Left renal cortex interstitium (tissue), 4 donors: ENCODE results near the gene LAMB4. TPM values are rescaled to one million over a fixed set of nuclear protein-coding genes. Genes with fewer than 3 reads are reported as not detected.

ENCODE experiments used
- DNase-seq, 4 donors: peaks; one replicate each; pipeline ENCODE4 v3.0.0-alpha.2; 2013; ENCODE audit warnings: low read depth in 4 of 4, low spot score in 2 of 4, missing footprints in 1 of 4
- polyA plus RNA-seq, 4 donors: library from polyadenylated mRNA; unstranded; fragments of 120-200 nt; gene quantifications; one replicate each; pipeline ENCODE4 v1.2.1, GENCODE V29; 2013; ENCODE audit not compliant: insufficient read length in 4 of 4

Gene LAMB4
- polyA plus RNA-seq, 4 donors: 3.1 to 4.9 (median 4.2) TPM

DNA sequence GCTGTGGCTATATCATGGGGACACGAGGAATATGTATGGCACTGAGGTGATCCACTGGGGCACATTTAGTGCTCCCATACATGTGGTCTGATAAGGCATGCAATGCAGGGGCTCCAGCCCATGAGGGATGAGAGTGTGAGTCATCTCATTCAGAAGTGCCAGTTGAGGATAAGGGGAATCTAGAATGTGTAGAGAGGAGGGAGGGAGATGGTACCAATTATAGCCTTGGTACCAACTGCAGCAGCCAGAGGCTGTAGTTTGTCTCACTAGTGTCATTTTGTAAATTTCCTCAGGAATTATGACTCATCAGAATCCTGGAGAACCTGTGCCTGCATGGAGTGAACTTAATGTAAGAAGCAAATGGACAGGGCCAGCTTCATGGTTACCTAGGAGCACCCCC is 46.2 kb downstream of the LAMB4 start:
- no peak for DNase-seq

DNA sequence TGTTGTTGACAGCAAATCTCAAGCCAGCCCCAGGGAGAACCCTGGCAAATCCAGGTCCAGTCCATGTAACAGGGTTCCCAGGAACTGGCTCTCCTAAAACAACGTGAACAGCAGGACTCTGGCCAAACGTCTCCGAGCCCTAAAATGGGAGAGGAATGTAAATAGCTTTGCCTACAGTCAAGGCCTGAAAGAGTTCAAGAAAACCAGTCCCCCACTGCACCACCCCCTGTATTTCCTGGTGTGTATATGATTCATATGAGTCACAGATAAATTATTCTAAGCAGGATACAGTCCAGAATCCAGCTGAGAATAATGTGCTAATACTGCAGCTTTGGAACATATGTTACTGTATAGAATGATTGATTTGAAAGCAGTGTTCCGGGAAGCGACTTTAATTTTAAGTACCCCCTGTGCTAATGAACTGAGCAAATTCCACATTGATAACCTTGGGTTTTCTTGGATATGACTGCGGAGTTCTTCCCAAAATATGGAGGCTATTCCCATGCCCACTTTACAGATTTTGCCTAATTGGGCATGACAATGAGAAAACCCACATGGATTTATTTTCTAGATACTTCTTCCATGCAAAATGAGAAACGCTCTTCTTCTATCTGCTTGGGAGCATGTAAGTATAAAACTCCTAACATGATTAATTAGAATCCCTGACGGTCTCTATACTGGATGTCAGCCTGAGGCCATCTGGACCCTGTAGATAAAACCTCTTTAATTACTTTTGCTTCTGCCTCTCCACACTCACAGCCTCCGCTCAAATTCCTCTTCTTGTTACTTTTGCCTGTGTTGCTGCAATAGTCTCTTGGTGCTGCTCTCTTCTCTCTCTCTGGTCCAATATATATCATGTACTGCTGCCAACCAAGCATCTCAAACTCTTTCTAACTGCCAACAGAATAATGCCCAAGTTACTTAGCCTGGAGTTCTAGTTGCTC is 50.2 kb downstream of the LAMB4 start:
- DNase-seq: no peak

DNA sequence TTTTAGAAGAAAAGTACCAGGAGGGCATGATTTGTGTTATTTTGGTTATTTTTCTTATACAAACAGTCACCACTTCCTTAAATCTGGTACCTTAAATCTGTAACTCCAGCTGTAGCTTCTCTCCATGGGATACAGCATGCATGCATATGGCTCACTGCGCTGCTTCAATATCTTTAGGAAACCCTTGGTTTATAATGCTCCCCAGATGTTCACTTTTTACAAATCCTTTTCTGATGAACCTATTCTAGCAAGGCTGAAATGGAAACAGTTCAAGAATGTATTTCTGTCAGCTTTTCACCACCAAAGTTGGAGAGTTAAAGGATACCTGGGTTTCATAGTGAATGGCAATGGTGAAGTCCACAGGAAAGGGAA is 50.9 kb downstream of the LAMB4 start:
- no peak for DNase-seq

GRCh38 chr7:108078691-108079090 is 51.5 kb downstream of the LAMB4 start:
- DNase-seq: no peak

GRCh38 chr7:108078211-108078673 is 51.9 kb downstream of the LAMB4 start:
- DNase-seq: no peak

GRCh38 chr7:108077709-108078108 is 52.5 kb downstream of the LAMB4 start:
- DNase-seq: no peak

DNA sequence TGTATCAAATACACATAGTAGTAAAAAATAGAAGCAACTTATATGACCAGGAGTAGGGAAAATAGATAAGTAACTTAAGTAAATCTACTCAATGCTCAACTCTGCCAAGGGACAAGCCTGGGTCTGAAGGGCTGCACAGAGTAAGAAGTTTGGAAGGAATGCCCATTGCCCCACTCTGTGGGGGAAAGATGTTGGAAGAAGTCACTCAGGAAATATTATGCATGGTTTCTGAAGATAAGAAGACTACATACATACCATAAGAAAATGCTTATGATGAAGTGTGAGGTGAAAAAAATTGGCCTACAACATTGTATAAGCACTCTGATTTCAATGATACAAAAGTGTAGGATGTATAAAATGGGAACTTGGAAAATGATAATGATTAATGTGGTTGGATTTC is 54.0 kb downstream of the LAMB4 start:
- DNase-seq: no peak

- DNase-seq: no peak
Observed at GRCh38 chr7:108073305-108074070, 56.7 kb downstream of the LAMB4 start.

GRCh38 chr7:108072739-108073138 is 57.4 kb downstream of the LAMB4 start:
- no peak for DNase-seq

DNA sequence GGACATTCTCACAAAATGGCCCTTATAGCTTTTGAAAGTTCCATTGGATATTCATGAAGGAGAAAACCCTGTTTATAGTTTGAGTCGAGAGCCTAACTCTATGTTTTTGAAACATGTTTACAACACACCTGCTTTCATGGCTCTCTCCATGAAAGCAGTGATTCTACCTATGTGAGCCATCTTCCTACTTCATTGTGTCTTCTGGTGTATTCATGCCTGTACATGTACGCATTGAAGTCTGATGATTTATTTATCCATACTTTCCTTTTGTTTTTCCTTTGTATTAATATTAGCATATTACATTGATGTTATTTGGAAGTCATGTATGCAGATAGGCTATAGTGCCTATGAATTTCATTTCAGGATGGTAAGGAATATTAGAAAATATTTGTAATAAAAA is 58.0 kb downstream of the LAMB4 start:
- no peak for DNase-seq

DNA sequence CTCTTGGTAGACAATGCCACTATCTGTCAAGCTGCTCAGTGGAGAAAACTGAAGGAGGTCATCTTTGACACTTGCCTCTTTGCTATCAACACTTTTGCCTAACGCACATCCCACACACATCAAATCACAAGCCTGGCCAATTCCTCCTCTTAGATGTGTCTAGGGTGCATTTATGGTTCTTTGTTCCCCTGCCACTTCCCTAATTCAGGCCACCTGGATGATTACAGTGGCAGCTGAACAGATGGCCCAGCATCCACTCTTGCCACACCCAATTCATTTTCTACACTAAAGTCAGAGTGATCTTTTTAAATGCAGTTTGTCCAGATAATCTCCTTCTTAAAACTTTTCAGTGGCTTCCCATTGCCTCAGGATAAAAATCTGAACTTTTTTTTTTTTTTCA is 58.6 kb downstream of the LAMB4 start:
- DNase-seq: no peak

DNA sequence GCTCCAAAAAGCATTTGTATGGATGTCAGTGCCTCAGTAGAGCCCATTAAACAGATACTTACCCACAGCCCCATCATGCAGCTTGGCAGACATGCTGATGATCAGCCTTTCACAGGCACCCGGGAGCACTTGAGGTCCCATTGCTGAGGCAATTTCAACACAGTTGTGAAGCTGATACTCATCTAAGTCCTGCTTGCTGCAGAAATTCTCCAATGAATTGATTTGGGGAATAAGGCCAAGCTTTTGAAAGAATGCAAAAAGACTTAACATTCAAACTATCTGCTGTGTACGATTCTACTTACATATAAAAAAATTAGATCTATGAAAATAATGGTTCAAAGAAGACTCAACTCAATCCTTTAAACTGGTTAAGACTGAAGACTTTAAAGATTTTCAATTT is 60.5 kb downstream of the LAMB4 start:
- no peak for DNase-seq

DNA sequence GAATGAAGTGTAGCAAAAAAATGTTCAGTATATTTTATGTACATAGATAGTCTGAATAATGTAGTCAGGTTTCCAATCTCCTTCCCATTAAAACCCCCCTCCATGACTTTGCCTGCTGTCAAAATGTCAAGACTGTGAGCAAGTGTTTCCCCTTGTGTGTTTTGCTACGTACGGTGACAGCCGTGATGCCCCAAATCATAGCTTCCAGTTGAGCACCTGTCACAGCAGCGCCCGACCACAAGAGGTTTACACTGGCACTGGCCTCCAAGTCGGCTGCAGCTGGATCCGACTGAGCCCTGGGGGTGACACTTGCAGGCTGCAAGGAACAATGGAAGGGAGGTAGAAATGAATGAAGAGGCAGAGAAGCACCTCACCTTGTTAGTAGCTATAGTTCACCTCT is 62.3 kb downstream of the LAMB4 start:
- no peak for DNase-seq

GRCh38 chr7:108066486-108066885 is 63.7 kb downstream of the LAMB4 start:
- DNase-seq: no peak

DNA sequence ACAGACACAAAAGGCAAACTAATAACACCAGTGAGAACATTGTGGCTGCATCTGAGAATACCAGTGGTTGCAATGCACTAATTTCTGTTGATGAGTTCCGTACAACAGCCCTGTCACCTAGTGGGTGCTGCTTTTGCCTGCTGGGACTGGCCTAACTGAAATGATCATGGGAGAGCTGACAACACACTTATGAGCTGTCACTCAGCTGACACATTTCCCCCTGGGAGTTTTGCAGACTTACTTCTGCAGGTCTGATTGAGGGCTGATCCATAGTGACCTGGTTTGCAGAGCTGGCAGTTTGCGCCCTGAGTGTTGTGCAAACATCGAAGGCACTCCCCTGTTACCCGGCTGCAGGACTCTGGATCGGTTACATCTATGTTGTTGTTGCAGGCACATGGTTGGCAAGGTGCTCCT is 66.6 kb downstream of the LAMB4 start:
- no peak for DNase-seq

- DNase-seq: no peak
Observed at GRCh38 chr7:108062250-108063014, 67.7 kb downstream of the LAMB4 start.

DNA sequence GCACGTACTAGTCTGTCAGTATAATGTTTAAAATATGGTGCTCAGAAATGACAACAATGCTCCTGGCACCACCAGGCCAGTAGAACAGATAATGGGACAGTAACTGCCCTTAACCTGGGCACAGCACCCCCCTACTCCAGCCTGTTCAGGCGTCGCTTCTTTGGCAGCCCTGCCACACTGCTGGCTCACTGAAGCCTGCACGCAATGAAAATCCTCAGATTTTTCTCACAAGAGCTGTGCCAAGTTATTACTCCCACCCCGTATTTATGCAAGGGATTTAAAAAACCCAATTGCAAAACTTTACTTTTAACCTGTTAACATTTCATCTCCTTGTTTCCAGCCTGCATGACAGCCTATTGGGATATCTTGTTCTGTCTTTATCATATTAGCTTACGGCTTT is 70.6 kb downstream of the LAMB4 start:
- DNase-seq: no peak

DNA sequence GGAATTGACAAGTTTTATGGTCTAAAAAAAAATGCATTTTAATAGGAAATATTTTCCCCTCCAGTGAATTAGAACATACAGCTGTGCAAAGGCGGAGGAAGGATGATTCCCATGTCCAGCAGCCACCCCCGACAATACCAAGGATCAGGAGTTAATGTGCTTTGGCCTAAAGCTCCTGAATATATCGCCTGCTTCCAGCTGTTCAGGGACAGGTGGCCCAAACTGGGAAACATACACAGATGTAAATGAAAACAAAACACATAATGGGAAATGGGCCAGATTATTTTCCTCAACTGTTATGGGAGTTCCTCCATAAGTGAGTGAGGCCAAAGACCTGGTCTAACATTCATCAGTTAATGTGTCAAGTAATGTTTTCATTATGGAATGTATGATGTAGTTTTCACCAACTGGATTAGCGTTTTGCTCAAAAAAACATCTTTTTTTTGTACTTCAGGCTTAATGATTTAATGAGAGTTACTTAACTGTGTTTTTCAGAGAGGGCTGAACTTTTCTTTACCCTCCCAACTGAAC is 72.1 kb downstream of the LAMB4 start:
- DNase-seq: peak; percentile 28 to 71 (median 64)

DNA sequence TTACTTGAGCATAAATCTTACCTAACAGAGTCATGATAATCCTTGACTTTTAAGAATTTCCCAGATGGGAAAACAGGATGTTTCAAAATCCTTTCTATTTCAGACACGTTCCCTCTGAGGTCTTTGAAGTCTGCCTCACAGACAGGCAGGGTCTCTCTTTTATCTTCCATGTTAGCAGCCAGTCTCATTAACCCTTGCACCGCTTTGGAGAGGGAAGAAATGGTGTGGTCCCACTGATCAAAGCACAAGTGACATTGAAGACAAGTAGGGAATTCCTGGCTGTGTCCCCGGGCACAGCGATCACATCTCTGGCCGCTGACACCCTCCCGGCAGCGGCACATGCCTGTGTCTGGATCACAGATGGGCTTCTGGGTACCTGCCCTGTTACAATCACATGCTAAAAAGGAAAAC is 74.5 kb downstream of the LAMB4 start:
- DNase-seq: no peak

DNA sequence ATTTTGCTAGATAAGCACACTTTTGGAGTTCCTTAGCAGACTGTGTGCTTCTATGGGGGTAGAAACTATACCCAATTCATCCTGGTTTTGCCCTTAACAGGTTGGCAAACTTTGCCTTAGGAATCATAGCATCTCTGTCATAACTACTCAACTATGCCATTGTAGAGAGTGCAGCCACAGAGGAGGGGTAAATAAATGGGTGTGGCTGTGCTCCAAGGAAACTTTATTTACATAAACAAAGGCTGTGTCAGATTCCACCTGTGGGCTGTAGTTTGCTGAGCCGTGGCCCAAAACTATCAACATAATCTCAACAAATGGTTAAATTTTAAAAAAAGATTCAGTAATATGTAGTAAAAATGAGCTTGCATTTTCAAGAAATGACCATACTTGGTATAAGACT is 75.6 kb downstream of the LAMB4 start:
- DNase-seq: no peak

DNA sequence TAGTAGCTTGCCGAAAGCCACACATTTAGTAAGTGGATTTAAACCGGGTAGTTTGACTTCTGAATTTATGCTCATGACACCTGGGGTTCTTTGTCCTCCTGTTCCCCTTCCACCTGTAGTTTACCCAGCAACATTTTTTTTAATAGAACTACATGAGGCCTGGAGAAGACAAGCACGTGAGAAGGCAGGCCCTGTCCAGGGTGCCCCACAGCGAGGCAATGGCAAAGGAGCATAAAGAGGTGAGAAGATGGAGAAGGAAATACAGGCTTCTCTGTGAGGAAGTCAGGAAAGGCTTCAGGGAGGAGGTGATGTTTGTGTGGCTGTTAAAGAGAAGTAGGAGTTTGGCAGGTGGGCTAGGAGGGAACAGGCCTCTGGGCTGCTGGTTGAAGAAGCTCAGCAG is 76.9 kb downstream of the LAMB4 start:
- no peak for DNase-seq
